ENCODE data around the gene SCN10A. TPM values are rescaled to one million over a fixed set of nuclear protein-coding genes. Genes with fewer than 3 reads are reported as not detected.
A peak's percentile ranks its signal among the peaks of the same experiment; 100 is the strongest.

SCN10A gene
- total RNA-seq: not detected
- polyA plus RNA-seq: not detected
- total RNA-seq: 0 to 0.08 (median 0) reads per million in 6 experiments

DNA sequence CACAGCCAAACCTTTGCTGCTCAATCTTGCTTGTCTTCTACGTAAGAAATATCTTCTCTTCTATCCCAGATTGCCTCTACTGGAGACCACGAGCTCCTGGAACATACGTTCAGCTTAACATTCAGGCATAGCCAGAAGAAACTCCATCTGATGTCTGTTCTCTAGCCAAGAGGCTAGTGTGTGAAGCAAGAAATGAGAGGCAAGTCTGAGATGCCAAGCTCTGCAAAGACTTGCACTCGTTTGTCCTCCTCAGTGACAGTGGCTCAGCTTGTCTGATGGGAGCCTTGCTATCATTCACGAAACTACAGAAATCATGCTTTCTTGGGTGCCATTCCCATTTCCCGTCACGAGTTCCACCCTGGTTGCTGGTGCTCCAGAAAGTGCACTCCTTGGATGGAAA, at the start of gene SCN10A:
TSS of gene SCN10A (minus strand) at position 192 of the 400 bp plus-strand sequence. CDS start 22,207 bp downstream, outside the sequence.
- Mint-ChIP-seq H3K36me3 (no peaks in the 10 kb centered on the region), H3K9me3 (no peaks in the 10 kb centered on the region), H3K27me3 (peaks cover 6 to 24% (median 12%) of the 10 kb centered on the region in 5 donors), H3K27ac (no peak within 1 kb of the TSS), H3K4me1 (peaks cover 0 to 2% (median 0%) of the 10 kb centered on the region in 4 donors), H3K4me3 (no peak within 1 kb of the TSS)
- POLR2A ChIA-PET: no interaction called here
- ATAC-seq: no peak
- DNase-seq: no peak

DNA sequence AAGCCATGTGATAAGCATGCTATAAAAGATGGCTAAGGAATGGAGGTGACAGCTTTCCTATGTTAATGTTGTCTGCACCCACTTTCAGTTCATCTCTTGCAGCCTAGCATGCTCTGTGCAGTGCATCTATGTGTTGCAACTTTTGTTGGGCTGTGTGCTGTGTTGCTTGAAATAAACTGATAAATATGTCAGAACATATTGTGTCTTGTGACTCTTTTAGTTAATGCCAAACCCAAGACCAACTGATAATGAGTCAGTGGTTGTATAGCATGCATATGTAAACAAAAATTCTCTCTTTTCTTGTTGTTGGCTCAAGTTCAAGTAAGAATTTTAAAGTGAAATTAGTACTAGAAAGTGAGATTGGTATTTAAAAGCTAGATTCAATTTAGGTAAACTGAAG, 37.0 kb upstream of the SCN10A start:
- POLR2A ChIA-PET: no interaction called here
- Mint-ChIP-seq H3K27me3 (peaks cover 9 to 19% (median 16%) of the 10 kb centered on the region in 5 donors), H3K27ac (no peak overlapping the region), H3K36me3 (peaks cover 0 to 7% (median 5%) of the 10 kb centered on the region in 3 donors), H3K4me1 (no peaks in the 10 kb centered on the region), H3K4me3 (no peak overlapping the region), H3K9me3 (peaks cover 1 to 15% (median 8%) of the 10 kb centered on the region in 9 donors)
- DNase-seq (no peak), ATAC-seq (no peak)

DNA sequence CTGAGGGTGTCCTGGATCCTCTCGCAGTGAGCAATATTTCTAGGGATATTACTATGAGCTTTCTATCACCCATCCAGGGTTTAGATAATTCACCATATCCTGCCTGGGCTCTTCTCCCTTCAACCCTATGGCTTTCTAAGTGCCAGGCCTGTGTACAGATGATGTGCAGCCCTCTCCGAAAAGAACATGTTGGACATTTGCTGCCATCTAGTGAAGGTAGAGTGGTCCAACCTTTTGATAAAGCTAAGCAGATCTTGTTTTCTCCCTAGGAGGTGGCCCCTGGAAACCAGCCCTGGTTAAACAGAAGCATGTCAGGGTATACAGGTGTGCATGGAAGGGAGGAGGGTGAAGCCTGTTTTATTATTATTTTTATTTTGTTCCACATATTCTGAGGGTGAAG, 27.9 kb upstream of the SCN10A start:
- DNase-seq (no peak), ATAC-seq (no peak)
- peaks cover 0 to 1% (median 0%) of the 10 kb centered on the region in 9 donors for H3K9me3 Mint-ChIP-seq
- POLR2A ChIA-PET: no interaction called here
- H3K36me3 Mint-ChIP-seq: no peaks in the 10 kb centered on the region
- H3K4me3 Mint-ChIP-seq: no peak overlapping the region
- H3K27ac Mint-ChIP-seq: no peak overlapping the region
- H3K4me1 Mint-ChIP-seq: peaks cover 0 to 3% (median 0%) of the 10 kb centered on the region in 4 donors
- peaks cover 12 to 42% (median 19%) of the 10 kb centered on the region in 5 donors for H3K27me3 Mint-ChIP-seq

DNA sequence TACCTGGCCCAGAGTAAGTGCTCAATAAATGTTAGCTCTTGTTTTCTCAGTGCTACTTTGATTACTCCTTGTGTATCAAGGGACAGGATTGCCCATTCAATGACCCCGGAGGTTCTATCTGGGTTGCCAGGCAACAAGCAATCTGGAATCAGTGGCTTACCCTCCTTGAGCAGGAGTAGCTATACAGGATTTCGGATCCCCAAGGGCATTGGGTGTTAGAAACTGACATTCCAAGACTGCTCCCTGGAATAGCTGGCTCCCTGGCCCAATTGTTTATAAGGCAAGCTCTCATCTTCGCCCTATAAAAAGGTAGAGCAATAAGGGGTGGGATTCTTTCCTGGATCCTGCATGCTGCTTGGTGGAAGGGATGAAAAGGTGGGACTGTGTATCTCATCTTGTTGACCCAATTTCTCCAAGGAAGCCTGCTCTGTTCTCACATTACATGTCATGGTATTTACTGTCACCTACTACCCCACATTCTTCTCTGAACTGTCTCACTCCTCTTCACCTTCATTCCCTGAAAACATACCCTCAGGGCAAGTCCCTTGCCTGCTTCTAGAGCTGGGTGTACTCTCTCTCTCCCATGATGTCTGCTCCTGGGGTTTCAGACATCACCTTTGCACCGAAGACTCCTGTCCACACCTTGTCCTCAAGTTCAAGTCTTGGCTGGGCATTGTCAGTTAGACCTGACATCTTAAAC, 26.4 kb upstream of the SCN10A start:
- H3K4me1 Mint-ChIP-seq: peaks cover 0 to 3% (median 0%) of the 10 kb centered on the region in 4 donors

DNA sequence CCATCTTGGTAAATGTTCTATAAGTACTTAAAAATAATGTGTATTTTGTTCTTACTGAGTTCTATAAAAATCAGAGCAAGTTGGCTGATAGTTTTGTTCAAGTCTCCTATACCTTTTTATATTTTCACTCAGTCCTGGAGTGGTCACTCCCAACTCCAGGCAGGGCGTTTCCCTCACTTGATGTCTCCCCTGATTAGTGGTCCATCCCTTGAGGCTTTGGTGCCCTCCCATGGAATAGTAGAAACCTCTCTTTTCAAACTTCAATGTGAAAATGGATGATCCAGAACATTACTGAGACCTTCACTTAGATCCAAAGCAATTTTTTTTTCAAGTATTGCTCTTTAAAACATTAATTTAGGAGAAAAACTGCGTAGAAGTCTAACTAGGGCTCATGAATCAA, 25.0 kb upstream of the SCN10A start:
- POLR2A ChIA-PET: no interaction called here
- Mint-ChIP-seq H3K9me3 (no peaks in the 10 kb centered on the region), H3K36me3 (no peaks in the 10 kb centered on the region), H3K4me1 (peaks cover 0 to 3% (median 0%) of the 10 kb centered on the region in 4 donors), H3K4me3 (no peak overlapping the region), H3K27ac (no peak overlapping the region), H3K27me3 (peaks cover 8 to 31% (median 12%) of the 10 kb centered on the region in 5 donors)
- no peak for ATAC-seq
- no peak for DNase-seq

More for the DNA sequence above, 26.4 kb upstream of the SCN10A start:
- Mint-ChIP-seq H3K4me3 (no peak overlapping the region), H3K27ac (peak overlapping the region in 1 of 10 donors; percentile 29), H3K9me3 (no peaks in the 10 kb centered on the region), H3K27me3 (peaks cover 11 to 42% (median 17%) of the 10 kb centered on the region in 5 donors), H3K36me3 (no peaks in the 10 kb centered on the region)
- POLR2A ChIA-PET: no interaction called here
- DNase-seq (no peak), ATAC-seq (no peak)

DNA sequence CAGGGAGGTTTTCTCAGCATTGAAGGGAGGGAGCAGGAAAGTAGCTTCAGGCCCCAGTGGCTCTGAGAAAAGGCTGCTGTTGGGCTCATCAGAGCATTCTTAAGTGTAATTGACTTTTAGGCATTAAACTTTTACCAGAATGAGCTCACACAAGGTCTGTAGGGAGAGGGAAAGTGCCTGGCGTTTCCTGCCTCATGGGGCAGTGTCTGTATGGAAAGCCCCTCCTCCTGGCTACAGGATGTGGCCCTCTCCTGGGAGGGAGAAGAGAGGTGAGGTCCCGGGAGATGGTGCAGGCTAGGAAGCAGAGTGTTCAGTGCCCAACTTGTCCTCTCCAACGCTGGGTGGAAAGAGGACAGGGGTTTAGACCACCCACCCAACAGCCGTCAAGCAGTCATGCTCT, 21.3 kb upstream of the SCN10A start:
- no peak overlapping the region for H3K27ac Mint-ChIP-seq
- H3K27me3 Mint-ChIP-seq: peaks cover 0 to 4% (median 0%) of the 10 kb centered on the region in 5 donors
- POLR2A ChIA-PET: no interaction called here
- no peaks in the 10 kb centered on the region for H3K36me3 Mint-ChIP-seq
- H3K4me3 Mint-ChIP-seq: no peak overlapping the region
- peaks cover 4 to 15% (median 10%) of the 10 kb centered on the region in 4 donors for H3K4me1 Mint-ChIP-seq
- no peak for DNase-seq
- ATAC-seq: no peak
- H3K9me3 Mint-ChIP-seq: no peaks in the 10 kb centered on the region

DNA sequence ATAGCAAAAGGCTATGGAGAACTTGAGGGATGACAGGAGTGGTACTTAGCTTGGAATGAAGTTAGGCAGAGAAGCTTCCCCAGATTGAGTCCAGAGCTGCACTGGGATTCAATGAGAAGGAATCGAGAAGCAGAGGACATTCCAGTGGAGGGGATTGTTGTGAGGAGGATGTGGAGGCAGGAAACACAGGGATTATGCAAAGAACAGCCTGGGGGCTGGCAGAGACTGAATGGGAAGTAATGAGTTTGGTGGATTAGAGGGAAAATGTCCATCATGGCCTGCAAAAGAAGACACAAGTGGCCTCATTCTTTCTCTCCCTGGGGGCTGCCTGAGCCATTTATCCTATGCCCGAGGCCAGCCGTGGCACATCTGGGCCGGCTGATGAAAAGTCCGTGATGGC, 20.5 kb upstream of the SCN10A start:
- H3K27me3 Mint-ChIP-seq: peaks cover 0 to 2% (median 0%) of the 10 kb centered on the region in 5 donors
- peaks cover 4 to 15% (median 10%) of the 10 kb centered on the region in 4 donors for H3K4me1 Mint-ChIP-seq
- POLR2A ChIA-PET: no interaction called here
- H3K9me3 Mint-ChIP-seq: no peaks in the 10 kb centered on the region
- H3K4me3 Mint-ChIP-seq: no peak overlapping the region
- ATAC-seq (no peak), DNase-seq (no peak)
- H3K27ac Mint-ChIP-seq: peak overlapping the region in 1 of 10 donors; percentile 15
- H3K36me3 Mint-ChIP-seq: no peaks in the 10 kb centered on the region

DNA sequence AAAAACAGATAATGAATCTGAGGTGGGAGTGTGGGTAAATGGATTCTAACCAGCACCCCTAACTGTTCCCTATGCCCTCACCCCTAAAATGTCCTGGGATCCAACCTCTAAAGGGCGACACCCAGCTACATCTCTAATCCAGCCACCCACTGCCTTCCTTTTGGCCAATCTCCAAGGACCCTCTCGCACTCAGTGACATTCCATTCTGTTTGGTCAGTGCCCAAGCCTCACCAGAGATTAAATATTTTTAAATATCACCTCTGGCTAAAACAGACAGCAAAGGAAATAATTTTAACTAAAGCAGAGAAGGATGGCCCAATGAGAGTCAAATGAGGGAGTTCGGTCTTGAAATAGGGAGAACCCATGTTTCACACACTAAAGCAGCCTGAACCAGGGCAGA, 19.9 kb upstream of the SCN10A start:
- ATAC-seq: no peak

DNA sequence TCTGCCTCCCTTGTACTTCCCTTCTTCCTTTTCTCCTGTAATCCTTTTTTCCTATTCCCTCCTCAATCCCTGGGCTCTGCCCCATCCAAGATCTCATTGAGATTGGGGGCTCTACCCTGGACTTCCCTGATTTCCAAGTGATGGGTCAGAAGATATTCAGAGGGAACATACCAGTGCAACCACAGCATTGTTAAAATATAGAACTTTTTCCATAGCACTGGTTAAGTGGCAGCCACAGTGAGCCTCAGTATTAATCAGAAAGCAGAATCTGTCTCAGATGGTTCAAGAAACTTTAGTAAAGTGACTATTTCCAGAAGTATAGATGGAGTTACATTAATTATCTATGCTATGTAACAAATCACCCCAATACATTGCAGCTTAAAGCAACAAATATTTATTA, 18.7 kb upstream of the SCN10A start:
- POLR2A ChIA-PET: no interaction called here
- Mint-ChIP-seq H3K27me3 (no peaks in the 10 kb centered on the region), H3K9me3 (no peaks in the 10 kb centered on the region), H3K36me3 (no peaks in the 10 kb centered on the region), H3K4me1 (peaks cover 4 to 15% (median 10%) of the 10 kb centered on the region in 4 donors), H3K27ac (peak overlapping the region in 5 of 10 donors; percentile 53 to 84 (median 77)), H3K4me3 (peak overlapping the region in 3 of 10 donors; percentile 46 to 61 (median 54))
- DNase-seq (no peak), ATAC-seq (no peak)

More for the DNA sequence above, 19.9 kb upstream of the SCN10A start:
- Mint-ChIP-seq H3K9me3 (no peaks in the 10 kb centered on the region), H3K4me3 (no peak overlapping the region), H3K27ac (no peak overlapping the region), H3K36me3 (no peaks in the 10 kb centered on the region), H3K27me3 (no peaks in the 10 kb centered on the region), H3K4me1 (peaks cover 4 to 15% (median 10%) of the 10 kb centered on the region in 4 donors)
- DNase-seq: no peak
- POLR2A ChIA-PET: no interaction called here

DNA sequence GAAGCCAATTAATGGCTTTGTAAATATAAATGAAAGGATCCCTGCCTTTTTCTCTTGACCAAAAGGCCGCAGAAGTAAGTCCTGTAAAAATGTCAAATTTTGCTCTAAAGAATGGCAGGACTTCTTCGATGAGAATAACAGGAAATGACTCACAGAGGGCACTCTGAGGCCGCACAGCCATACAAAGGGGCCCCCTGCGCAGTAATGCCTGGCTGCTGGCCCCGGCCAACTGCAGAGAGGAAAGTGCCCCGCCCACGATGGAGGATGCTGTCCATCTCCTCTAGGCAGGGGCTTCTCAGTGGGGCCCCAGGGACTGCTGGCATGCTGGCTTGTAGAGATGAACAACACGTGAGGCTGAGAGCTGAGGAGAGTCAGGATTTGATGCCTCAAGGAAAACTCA, 18.1 kb upstream of the SCN10A start:
- H3K9me3 Mint-ChIP-seq: no peaks in the 10 kb centered on the region

DNA sequence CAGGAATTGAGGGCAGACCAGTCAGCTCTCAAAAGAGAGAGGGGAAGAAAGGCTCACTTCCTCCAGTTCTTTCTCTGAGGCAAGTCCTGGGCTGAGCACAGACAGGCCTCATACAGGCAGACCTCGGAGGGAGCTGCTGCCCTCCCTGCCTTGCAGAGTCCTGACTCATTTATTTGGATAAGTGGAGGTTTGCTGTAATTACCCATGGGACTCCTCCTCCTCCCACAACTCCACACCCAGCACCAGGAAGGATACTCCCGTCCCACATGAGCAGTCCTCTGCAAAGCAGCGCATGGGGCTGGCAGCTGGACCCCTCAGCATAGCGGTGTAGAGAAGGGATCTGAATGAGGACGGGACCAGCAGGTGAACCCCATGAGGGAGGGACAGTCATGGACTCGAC, 13.4 kb upstream of the SCN10A start:
- no peaks in the 10 kb centered on the region for H3K36me3 Mint-ChIP-seq
- H3K27me3 Mint-ChIP-seq: peaks cover 0 to 7% (median 2%) of the 10 kb centered on the region in 5 donors
- H3K27ac Mint-ChIP-seq: no peak overlapping the region
- DNase-seq (no peak), ATAC-seq (no peak)
- H3K4me1 Mint-ChIP-seq: peaks cover under 1 to 10% (median 6%) of the 10 kb centered on the region in 4 donors
- POLR2A ChIA-PET: no interaction called here
- no peak overlapping the region for H3K4me3 Mint-ChIP-seq
- H3K9me3 Mint-ChIP-seq: no peaks in the 10 kb centered on the region

More for the DNA sequence above, 18.1 kb upstream of the SCN10A start:
- Mint-ChIP-seq H3K27ac (peak overlapping the region in 5 of 10 donors; percentile 23 to 77 (median 56)), H3K27me3 (no peaks in the 10 kb centered on the region), H3K4me3 (peak overlapping the region in 1 of 10 donors; percentile 23), H3K36me3 (no peaks in the 10 kb centered on the region), H3K4me1 (peaks cover 4 to 15% (median 10%) of the 10 kb centered on the region in 4 donors)
- POLR2A ChIA-PET: no interaction called here
- peak in 1 of 10 donors; percentile 14 for DNase-seq
- ATAC-seq: peak; percentile 44 to 60

DNA sequence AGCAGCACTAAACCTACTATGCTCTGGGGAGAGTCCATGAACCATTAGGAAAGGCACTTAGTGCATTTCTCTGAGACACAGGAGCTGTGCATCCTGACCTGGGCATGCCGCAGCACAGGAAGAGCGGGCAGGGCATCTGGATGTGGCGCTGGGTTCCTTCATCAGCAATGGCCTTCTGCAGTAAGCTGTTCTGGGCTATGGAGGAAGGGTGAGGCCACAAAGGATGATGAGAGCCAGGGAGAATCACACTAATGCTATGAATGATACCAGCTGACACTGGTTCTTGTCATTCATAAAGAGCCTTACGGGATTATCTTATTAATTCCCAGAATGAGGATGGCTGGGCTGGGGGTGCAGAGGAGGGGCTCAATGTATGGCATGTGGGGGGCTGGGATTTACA, 12.7 kb upstream of the SCN10A start:
- Mint-ChIP-seq H3K4me3 (no peak overlapping the region), H3K27ac (peak overlapping the region in 1 of 10 donors; percentile 60), H3K27me3 (peaks cover 0 to 10% (median 8%) of the 10 kb centered on the region in 5 donors), H3K36me3 (no peaks in the 10 kb centered on the region), H3K9me3 (no peaks in the 10 kb centered on the region), H3K4me1 (peaks cover 0 to 5% (median 1%) of the 10 kb centered on the region in 4 donors)
- ATAC-seq (no peak), DNase-seq (no peak)
- POLR2A ChIA-PET: no interaction called here

DNA sequence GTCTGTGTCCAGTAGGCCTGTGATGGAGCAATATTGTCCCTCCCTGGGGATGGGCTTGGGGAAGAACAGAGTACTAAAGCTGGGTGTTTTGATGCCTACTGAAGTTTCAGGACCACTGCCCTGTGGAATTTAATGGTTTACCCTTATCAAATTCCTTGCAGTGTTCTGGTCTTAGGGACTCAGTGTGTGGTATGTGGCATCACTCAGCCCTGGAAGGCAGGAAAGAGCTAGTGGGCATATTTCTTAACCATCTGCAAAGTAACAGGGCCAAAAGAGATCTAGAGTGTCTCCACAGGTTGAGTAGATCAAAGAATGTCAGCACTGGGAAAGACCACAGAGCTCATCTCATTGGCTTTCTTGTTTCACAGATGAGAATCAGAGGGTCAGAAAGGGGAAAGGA, 11.8 kb upstream of the SCN10A start:
- DNase-seq (no peak), ATAC-seq (no peak)
- no peaks in the 10 kb centered on the region for H3K4me1 Mint-ChIP-seq
- H3K9me3 Mint-ChIP-seq: no peaks in the 10 kb centered on the region
- POLR2A ChIA-PET: no interaction called here
- no peak overlapping the region for H3K27ac Mint-ChIP-seq
- H3K36me3 Mint-ChIP-seq: no peaks in the 10 kb centered on the region
- no peak overlapping the region for H3K4me3 Mint-ChIP-seq
- peaks cover 0 to 19% (median 8%) of the 10 kb centered on the region in 5 donors for H3K27me3 Mint-ChIP-seq

All from naive thymus-derived CD8-positive, alpha-beta T cell (primary cell).